Endometrium (tissue), 2 donors: Measurements from ENCODE around the gene ARHGAP32.

Source experiments
- FAIRE-seq: peaks from 2 replicates; lab custom pipeline; 2012; peaks lifted over from hg19 to GRCh38; lab: Jason Lieb, UNC
- donor health status: control.
- donor health status: control.

Gene ARHGAP32

DNA sequence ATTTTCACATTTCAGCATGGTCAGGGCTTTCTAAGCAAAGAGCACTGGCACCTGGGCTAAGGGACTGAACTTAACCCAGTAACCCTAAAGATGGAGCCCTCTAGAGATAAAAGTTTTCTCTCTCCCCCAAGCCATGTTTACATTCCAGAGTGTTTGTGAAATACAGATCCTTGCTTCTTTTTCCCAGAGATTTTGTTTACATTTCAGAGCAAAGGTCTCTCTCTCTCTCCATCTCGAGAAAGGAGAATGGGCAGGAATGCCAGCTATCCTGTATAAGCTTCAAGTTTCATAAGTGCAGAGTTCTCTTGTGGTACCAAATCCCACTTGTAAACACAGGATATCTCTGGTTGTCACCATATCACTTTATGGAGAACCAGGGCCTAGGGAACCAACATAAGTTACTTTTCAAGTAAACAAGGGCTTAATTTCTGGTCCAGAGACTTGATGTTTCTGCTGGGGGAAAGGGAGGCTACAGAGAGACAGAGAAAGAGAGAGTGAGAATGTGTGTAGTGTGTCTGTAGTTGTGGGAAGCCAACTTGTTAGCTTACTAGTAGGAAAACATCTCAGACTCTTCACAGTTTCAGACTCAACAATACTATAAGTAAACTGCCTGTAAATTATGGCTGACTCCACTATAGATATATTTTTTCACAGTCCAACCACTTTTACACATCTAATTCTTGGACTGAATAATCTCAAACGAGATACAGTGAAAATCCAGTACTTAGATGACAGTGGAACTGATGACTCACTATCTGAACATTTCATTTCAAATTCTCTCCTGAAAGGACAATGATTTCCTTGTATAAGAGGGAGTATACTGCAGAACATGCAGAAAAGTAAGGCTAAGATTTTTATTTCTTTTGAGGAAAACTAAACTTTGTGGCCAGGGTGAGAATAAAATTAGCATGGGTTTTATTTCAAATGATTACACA, 76.2 kb downstream of the ARHGAP32 start:
- no peak for FAIRE-seq

DNA sequence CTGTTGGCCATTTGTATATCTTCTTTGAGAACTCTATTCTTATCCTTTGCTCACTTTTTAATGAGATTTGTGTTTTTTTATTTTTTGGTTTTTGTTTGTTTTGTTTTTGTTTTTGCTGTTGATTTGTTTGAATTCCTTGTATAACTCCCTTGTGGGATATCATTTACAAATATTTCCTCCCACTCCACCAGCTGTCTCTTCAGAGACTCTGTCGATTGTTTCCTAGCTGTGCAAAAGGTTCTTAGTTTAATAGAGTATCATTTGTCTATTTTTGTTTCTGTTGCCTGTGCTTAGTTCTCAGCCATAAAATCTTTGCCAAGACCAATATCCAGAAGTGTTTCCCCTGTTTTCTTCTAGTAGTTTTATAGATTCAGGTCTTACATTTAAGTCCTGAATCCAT, 82.4 kb downstream of the ARHGAP32 start:
- FAIRE-seq: peak; percentile 84

DNA sequence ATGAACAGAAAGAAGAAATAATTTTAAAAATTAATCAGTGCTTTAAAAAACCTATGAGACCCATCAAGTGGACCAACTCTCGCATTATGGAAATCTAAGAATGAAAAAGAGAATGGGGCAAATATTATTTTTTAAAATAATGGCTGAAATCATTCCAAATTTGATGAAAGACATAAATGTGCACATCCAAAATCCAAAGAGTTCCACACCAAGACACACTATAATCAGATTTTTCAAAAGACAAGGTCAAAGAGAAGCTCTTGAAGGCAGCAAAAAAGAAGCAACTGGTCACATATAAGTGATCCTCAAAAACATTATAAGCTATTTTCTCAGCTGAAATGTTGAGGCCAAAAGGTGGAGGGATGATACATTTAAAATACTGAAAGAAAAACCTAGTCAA, 85.3 kb downstream of the ARHGAP32 start:
- FAIRE-seq: no peak

DNA sequence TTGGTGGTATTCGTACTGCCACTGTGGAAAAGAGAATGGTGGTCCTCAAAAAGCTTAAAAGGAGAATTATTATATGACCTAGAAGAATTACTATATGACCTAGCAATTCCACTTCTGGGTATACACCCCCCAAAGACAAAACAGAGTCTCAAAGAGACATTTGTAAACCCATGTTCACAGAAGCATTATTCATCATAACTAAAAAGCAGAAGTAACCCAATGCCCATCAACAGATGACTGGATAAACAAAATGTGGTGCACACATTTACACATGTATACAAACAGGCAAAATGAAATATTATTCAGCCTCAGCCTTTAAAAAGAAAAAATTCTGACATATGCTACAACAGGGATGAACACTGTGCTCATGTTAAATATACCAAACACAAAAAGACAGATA, 89.4 kb downstream of the ARHGAP32 start:
- no peak for FAIRE-seq

DNA sequence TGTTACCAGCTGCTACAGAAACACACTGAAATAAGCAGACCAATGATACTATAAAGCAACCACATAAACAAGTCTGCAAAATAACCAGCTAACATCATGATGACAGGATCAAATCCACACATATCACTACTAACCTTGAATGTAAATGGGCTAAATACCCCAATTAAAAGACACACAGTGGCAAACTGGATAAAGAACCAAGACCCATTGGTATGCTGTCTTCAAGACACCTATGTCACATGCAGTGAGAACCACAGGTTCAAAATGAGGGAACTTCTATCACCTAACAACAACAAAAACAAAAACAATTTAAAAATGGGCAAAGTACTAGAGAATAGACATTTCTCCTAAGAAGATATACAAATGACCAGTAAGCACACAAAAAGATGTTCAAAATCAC, 89.9 kb downstream of the ARHGAP32 start:
- FAIRE-seq: no peak

DNA sequence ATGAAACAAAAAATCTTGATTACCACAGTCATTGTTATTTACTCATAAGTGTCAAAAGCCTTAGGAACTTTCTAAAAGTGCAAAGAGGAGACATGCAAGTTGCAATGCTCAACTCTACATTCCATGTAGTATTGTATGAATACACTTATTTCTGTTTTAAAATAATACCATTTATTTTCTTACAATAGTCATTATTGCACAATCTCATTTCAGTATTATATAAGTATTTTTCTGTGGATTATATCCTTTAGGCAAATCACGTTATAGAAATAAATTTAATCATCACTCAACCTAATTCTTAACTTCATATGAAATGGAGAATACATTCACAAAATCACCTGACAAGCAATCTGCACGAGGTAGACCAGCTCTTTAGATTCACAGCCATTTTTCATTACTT, 98.8 kb downstream of the ARHGAP32 start:
- no peak for FAIRE-seq

DNA sequence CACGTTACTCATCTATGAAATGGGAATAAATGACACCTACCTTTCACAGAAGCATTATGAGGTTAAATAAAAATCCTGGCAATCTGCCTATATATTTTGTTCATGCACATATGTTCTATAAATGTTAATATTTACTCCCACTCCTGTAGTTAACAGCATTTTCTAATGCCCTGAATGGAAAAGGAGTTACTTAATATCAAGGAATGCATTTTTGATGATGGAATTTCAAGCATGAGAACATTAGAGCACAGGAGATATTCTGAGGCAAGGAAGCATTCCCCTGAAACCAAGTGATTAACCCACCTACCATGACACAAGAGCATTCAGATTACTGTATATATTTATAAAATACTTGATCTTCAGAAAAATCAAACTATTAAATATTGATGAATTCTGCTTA, 102.1 kb downstream of the ARHGAP32 start:
- no peak for FAIRE-seq

DNA sequence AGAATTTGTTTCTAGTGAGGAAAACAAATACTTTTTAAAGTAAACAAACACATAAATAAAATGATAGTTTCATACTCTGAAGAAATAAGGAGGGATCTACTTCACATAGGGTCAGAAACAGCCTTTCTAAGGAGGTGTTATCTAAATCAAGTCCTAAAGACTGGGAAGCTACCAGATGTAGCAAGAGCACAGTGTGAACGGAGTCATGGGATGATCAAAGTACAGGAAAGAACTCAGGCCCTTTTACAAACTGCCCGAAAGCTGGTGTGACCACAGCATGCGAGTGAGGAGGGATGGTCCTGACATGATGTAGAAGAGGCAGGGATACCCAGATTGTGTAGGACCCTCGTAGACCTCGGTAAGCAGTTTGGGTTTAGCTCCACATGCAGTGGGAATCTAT, 102.8 kb downstream of the ARHGAP32 start:
- no peak for FAIRE-seq

DNA sequence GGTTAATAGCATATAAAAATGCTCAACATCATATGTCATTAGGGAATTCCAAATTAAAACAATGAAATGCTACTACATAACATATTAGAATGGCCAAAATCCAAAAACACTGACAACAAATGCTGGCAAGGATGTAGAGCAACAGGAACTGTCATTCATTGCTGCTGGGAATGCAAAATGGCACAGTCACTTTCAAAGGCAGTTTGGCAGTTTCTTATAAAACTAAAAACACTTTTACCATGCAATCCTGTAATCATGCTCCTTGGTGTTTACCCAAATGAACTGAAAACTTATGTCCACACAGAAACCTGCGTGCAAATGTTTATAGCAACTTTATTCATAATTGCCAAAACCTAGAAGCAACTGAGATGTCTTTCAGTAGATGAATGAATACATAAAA, 105.1 kb downstream of the ARHGAP32 start:
- no peak for FAIRE-seq

DNA sequence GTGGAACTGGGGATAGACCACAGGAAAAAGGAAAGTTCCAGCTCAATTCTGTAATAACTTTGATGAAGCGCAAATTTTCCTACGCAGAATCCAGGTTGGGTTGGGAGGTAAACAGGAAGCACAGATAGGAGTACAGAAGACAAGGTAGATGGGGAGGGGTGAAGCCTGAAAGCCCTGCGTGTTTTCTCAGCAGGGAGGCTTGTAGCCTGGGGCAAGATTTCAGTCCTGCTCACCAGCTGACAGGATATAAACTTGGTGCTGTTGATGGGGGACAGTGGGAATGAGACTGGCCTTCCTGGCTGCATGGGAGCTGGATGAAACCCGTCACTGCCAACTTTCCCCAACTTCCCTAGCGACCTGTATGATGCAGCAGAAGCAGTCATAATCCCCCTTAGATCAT, 114.9 kb downstream of the ARHGAP32 start:
- FAIRE-seq: no peak

DNA sequence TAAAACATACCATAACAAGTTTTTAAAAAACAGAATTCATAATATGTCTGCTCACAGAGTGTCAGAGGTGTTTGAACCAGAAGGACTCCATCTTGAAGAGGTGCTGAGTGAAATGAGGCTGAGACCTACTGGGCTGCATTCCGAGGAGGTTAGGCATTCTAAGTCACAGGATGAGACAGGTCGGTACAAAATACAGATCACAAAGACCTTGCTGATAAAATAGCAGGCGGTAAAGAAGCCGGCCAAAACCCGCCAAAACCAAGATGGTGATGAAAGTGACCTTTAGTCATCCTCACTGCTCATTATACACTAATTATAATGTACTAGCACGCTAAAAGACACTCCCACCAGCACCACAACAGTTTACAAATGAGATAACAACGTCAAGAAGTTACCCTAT, 116.4 kb downstream of the ARHGAP32 start:
- FAIRE-seq: no peak

DNA sequence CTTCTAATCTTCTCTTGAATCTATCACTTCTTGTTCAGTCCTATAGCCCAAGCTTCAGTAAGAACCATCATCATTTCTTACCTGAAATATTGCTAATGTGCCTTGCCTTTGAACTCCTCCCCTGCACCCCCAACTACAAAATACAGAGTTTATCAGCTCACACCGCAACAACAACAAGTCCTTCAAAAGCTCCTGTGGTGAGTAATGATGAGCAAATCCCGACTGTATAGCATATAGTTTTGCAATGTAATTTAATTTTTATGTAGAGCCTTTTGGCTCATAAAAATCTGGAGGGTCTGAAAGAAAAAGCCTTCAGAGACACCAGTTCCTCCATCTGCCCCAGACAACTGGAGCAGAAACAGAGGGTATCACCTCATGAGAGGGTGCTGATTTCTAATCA, 124.7 kb downstream of the ARHGAP32 start:
- no peak for FAIRE-seq

DNA sequence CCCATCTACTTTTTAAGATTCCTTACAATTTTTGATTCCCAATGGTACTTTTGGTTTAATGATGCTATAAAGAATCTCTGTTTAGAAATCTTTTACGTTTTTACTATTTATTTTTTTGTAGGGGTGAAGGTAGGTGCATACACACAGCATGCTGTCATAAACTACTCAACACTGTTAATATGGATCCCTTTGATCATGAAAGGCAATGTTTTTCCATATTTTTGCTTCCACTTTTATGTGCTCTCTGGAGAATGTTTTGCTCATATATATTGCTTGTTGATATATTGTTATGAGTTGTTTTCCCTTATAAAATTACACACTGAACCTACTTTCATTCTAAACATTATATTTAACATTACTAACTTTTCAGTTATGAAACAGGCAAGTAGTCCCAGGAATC, 125.9 kb downstream of the ARHGAP32 start:
- peak; percentile 81 for FAIRE-seq

DNA sequence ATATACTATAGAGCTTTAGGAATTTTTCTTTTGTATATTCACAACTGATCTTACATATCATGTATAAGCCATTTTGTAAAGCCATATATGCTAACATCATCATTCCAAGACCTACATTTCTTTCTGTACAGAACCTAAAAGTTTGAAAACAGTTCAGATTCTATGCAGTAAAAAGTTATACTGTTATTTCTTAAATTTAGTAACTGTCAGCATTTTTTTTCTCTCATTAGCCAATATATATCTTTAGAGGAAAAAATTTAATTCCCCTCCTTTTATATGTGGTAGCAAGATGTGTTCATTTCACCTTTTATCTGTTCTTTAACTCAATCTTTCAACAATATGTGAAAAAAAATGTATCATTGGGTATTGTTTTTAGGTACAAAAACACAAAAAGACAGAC, 129.0 kb downstream of the ARHGAP32 start:
- no peak for FAIRE-seq

DNA sequence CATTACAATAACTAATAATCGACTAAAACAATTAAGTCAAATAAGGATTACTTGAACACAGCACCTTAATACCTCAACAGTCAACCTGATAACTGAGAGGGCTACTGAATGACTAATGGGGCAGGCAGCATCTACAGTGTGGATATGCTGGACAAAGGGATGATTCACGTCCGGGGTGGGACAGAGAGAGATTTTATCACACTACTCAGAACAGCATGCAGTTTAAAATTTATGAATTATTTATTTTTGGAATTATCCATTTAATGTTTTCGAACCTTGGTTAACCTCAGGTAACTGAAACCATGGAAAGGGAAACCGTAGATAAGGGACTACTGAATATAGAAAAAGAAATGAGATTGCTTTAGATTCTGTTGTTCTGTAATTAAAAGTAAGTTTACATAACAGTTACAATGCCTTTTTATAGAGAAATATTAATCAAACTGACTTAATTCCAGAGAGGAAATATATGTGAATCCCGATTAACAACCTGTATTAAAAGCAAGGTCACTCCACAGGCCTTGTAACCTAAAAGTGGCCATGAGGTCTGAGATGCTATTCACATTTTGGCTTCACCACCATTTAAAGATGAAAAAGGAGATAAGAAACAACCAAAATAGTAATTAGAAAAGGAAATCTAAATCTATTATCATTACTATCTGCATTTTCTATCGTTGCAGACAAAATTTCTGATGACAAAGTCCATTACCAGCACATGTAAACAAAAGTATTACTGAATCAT, 130.5 kb downstream of the ARHGAP32 start:
- FAIRE-seq: no peak

DNA sequence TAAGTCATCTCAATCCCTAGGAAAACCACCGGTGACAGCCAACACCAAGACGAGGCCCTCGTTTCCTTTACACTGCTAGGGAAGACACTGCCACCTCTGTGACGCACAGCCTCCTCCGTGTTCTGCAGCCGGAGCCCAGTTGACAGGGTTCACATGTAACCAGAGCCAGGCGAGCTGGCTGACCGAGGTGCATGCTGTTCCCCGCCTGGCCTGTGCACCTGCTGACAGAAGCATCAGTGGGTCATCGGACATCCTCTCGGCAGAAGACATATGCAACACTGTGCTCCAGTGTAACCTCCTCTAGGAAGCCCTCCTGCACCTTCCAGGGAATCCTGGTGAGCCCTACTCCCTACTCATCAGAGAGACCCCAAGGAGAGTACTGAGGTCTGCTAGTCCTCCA, 135.2 kb downstream of the ARHGAP32 start:
- FAIRE-seq: no peak

DNA sequence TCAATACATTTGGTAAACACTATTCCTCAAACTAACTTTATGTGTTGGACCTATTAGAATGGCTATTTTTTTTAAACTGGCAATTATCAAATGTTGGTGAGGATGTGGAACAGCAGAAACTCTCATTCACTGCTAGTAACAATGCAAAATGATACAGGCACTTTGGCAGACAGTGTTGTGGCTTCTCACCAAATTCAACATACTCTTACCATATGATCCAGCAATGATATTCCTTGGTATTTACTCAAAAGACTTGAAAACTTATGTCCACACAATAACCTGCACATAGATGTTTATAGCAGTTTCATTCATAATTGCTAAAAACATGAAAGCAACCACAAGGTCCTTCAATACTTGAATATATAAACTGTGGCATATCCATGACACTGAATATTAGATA, 136.9 kb downstream of the ARHGAP32 start:
- FAIRE-seq: no peak

DNA sequence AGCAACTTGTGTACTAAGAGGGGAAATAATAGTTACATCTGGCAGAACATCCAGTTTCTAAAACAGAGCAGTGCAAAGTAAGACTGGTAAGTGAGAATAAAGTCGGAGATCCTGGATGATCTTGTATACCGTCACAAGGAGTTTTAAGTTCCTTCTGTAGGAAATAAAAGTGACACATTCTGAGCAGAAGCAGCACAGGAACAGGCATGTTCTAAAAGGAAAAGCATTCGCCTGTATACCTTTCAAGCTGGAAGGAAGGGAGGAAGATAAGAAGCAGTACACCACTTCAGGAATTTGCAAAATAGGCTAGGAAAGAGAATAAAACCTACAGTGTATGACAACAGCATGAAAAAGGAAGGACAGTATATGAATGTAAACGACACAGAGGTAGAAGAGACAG, 143.2 kb downstream of the ARHGAP32 start:
- no peak for FAIRE-seq

DNA sequence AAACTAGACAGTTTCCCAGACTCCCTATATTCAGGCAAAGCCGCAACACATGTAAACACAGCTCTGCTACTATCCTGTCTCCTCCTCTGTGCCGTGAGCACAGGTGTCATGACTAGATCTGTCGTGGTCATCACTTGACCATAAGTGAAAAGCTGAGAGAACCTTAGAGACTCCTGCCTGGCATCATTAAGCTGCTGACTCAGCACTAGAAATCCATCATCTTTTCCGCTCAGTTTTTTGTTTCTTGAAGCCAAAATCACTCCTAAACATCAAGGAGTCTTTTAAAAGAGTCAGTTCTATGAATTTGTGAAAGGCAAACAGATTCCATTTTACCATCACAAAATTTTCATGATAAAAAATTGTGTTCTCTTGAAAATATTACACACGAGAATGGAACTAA, 147.0 kb downstream of the ARHGAP32 start:
- FAIRE-seq: no peak

DNA sequence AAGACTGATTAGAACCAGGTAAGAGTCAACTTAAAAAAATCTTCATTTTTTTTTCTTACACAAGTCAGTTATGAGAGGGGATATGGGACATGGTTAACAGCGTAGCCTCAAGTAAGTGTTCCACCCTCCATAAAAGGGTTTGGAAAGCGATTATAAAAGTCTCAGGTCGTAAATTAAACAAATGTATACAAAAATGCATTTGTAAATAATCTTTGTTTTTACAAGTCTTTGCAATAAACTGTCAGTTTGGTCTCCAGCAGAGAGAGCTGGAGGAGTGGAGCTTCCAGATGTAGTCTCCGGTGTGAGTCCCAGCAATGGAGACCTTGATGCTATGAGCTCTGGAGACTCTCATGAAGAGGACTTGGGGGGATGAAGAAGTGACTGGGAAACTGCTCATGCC, 149.6 kb downstream of the ARHGAP32 start:
- no peak for FAIRE-seq

DNA sequence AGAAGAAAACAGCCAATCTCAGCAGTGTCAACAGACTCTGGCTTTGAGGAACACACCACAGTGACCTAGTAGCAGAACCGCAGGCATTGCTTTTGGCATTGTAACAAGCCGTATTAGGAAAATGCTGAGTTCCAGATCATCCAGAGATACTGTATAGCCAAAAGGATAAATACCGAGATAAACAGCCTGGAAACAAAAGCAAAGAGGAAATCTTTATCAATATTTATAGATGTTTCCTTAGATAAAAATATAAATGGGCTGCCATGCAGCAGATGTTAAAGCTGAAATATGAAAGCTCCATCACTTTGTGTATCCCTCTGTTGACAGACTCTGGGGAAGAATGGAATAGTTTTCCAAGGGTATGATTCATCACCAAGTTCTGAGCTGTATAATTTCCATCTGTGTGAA, 150.5 kb downstream of the ARHGAP32 start:
- FAIRE-seq: no peak

DNA sequence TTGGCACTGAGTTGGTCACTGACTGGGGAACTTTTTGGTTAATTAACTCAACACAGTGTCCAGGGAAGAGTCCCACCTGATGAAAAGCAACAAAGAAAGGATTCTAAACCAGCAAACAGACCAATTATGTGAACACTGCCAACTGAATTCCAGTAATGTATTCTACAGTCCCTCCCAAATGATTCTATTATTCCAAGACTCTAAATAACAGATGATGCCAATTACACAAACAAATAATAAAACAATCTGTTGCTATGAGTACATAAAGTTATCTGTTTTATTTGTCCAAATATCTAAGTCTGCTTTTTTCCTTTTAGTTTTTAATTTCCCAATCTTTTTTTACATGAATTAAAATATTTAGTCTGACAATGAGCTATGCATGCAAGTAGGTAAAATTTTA, 151.2 kb downstream of the ARHGAP32 start:
- FAIRE-seq: peak; percentile 33

DNA sequence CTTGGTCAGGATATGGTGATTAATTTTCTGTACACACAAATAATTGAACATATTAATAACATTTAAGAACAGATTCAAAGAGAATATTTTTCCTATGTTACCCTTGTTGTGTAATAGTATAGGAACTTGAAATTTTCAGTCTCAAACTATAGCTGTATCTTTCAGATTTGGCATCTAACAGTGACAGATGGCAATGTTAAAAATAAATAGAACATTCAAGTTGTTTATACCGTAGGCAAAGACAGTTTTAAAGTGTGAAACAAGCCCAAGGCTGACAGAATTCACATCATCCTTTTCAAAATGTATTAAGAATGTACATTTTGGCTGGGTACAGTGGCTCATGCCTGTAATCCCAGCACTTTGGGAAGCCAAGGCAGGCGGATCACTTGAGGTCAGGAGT, 156.9 kb downstream of the ARHGAP32 start:
- FAIRE-seq: no peak

DNA sequence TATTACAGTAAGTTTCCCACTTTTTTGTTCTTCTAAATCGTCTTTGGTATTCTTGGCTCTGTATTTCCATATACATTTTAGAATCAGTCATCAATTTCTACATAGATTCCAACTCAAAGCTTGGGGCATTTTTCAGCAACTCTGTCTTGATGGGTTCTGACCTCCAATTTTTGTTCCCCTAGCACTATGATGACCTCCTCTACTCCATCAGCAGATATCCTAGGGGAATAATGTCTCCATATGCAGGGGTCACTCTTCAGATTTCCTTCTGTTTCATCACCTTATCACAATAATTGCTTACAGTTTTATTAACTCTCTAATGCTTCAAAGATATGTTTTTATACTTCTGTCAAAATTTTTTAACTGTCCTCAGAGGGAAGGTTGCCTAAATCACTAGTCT, 158.1 kb downstream of the ARHGAP32 start:
- no peak for FAIRE-seq
